GM12878 (cell line): ENCODE data around the gene TEX2. TPM values are rescaled to one million over a fixed set of nuclear protein-coding genes. Genes with fewer than 3 reads are reported as not detected.

Experiments used
- ATAC-seq: fragments of 200-7000 bp; cut with Tn5 transposase; 3 replicates; pipeline ENCODE4 v1.9.1; 2020; ENCODE audit warnings: mild to moderate bottlenecking, moderate library complexity
- BruUV-seq: library from RNA; stranded (reverse); fragments of 400-500 nt; replicated peaks from 2 replicates; lab custom pipeline; 2021; lab: Mats Ljungman, UMichigan
- CTCF ChIA-PET: fragments of 300-600 bp; sonication (Branson Sonifier 250); formaldehyde crosslinking; extraction: SDS; loops from one replicate; lab custom pipeline; 2021; ENCODE audit warnings: inconsistent platforms; lab: Yijun Ruan, JAX
- POLR2A ChIA-PET: fragments of 350-600 bp; formaldehyde crosslinking; extraction: SDS; loops from one replicate; lab custom pipeline; 2021; ENCODE audit warnings: inconsistent platforms; lab: Charles Lee
- RAD21 ChIA-PET: fragments of 300-600 bp; sonication (Branson Sonifier 250); formaldehyde crosslinking; loops from one replicate; lab custom pipeline; 2023; ENCODE audit warnings: antibody characterized with exemption; ENCODE audit not compliant: unreplicated experiment; lab: Charles Lee
- SMC1A ChIA-PET: fragments of 300-600 bp; sonication (Branson Sonifier 250); formaldehyde crosslinking; loops from one replicate; lab custom pipeline; 2023; ENCODE audit not compliant: unreplicated experiment, uncharacterized antibody; lab: Charles Lee
- DNase-seq: peaks from one replicate; pipeline ENCODE4 v3.0.0-alpha.2; 2011; ENCODE audit warnings: low read depth, low spot score
- FAIRE-seq: peaks from 3 replicates; lab custom pipeline; 2011; peaks lifted over from hg19 to GRCh38; lab: Jason Lieb, UNC
- H2AFZ ChIP-seq: 2 replicates; pipeline ENCODE4 v1.6.0; 2011; ENCODE audit warnings: low read depth, low read length, control low read depth; ENCODE audit not compliant: control insufficient read depth
- H3K27ac ChIP-seq: 2 replicates; pipeline ENCODE4 v1.5.1; 2011; ENCODE audit warnings: control low read depth; ENCODE audit not compliant: control insufficient read depth, insufficient read depth
- H3K27me3 ChIP-seq, 2 experiments: replicated peaks in 1 of 2; 2 replicates each; pipeline versions ENCODE4 v1.6.0 to v1.6.1; 2011; ENCODE audit warnings: low read length in 1 of 2; ENCODE audit not compliant: control insufficient read depth in 2 of 2, insufficient read depth in 2 of 2
- H3K36me3 ChIP-seq, 2 experiments: 2 replicates each; pipeline ENCODE4 v1.5.1; 2011; ENCODE audit warnings: low read length in 1 of 2; ENCODE audit not compliant: control insufficient read depth in 2 of 2, insufficient read depth in 2 of 2
- H3K4me1 ChIP-seq: 2 replicates; pipeline ENCODE4 v1.6.1; 2011; ENCODE audit warnings: mild to moderate bottlenecking, low read length, moderate library complexity, mixed read lengths; ENCODE audit not compliant: control insufficient read depth, insufficient read depth
- H3K4me2 ChIP-seq: 2 replicates; pipeline ENCODE4 v1.6.0; 2011; ENCODE audit warnings: control low read depth; ENCODE audit not compliant: control insufficient read depth, insufficient read depth
- H3K4me3 ChIP-seq: fragments of 200-600 bp; sonication (generic); 2 replicates; pipeline ENCODE4 v1.5.1; 2016
- H3K79me2 ChIP-seq: 2 replicates; pipeline ENCODE4 v1.6.0; 2011; ENCODE audit warnings: low read length; ENCODE audit not compliant: control insufficient read depth, insufficient read depth
- H3K9ac ChIP-seq: 2 replicates; pipeline ENCODE4 v1.8.0; 2011; ENCODE audit warnings: low read length, control low read depth, mixed read lengths; ENCODE audit not compliant: control insufficient read depth, insufficient read depth
- H3K9me3 ChIP-seq: replicated peaks from 3 replicates; pipeline ENCODE4 v1.5.1; 2011; ENCODE audit warnings: mild to moderate bottlenecking, low read length; ENCODE audit not compliant: control insufficient read depth, insufficient read depth
- H4K20me1 ChIP-seq: 2 replicates; pipeline ENCODE4 v1.6.0; 2011; ENCODE audit not compliant: control insufficient read depth, insufficient read depth
- BCL3 ChIP-seq: IDR thresholded peaks from 2 replicates; pipeline ENCODE4 v1.6.1; 2011; ENCODE audit warnings: borderline replicate concordance, low read depth, mild to moderate bottlenecking, moderate library complexity, low read length; ENCODE audit not compliant: insufficient read depth, poor library complexity, severe bottlenecking
- EGR1 ChIP-seq, 2 experiments: IDR thresholded peaks; 1 replicate in 1 of 2; 2 replicates in 1 of 2; pipeline ENCODE4 v1.6.1; 2011 to 2012; ENCODE audit warnings: low read depth in 2 of 2, low read length in 2 of 2, borderline replicate concordance in 1 of 2, mild to moderate bottlenecking in 1 of 2, moderate library complexity in 1 of 2
- ESRRA ChIP-seq: IDR thresholded peaks from 2 replicates; pipeline ENCODE4 v1.6.1; 2012; ENCODE audit warnings: mild to moderate bottlenecking, low read length, improper control_type of control experiment
- HCFC1 ChIP-seq: fragments of 150-350 bp; IDR thresholded peaks from 2 replicates; pipeline ENCODE4 v1.6.1; 2014; ENCODE audit warnings: low read length
- JUND ChIP-seq: IDR thresholded peaks from 2 replicates; pipeline ENCODE4 v1.6.1; 2012; ENCODE audit warnings: low read depth, mild to moderate bottlenecking, low read length, improper control_type of control experiment, moderate library complexity
- MYB ChIP-seq: fragments of 150-350 bp; IDR thresholded peaks from 2 replicates; pipeline ENCODE4 v1.6.1; 2014; ENCODE audit warnings: mild to moderate bottlenecking, low read depth, low read length, borderline replicate concordance
- NBN ChIP-seq: fragments of 450-650 bp; IDR thresholded peaks from 2 replicates; pipeline ENCODE4 v1.6.1; 2016
- NFIC ChIP-seq: IDR thresholded peaks from 2 replicates; pipeline ENCODE4 v1.6.1; 2012; ENCODE audit warnings: low read depth, mild to moderate bottlenecking, inconsistent platforms, low read length, moderate library complexity
- NFYB ChIP-seq: IDR thresholded peaks from 2 replicates; pipeline ENCODE4 v1.6.1; 2011; ENCODE audit warnings: low read depth, mild to moderate bottlenecking, low read length, improper control_type of control experiment, moderate library complexity; ENCODE audit not compliant: insufficient read depth
- ZNF24 ChIP-seq: fragments of 450-650 bp; IDR thresholded peaks from 2 replicates; pipeline ENCODE4 v1.6.1; 2017; ENCODE audit warnings: antibody characterized with exemption, mild to moderate bottlenecking
- ZSCAN29 ChIP-seq: fragments of 450-650 bp; IDR thresholded peaks from 2 replicates; pipeline ENCODE4 v1.6.1; 2017; ENCODE audit warnings: mild to moderate bottlenecking, moderate library complexity
- WGBS: methylation state at CpG from one replicate; pipeline ENCODE4 v1.1.6; 2016; ENCODE audit warnings: low lambda C conversion rate; ENCODE audit not compliant: insufficient replicate concordance, insufficient coverage; ENCODE audit errors: missing lambda C conversion rate; 5-methylcytosine and 5-hydroxymethylcytosine counted together
- in situ Hi-C: fragments of 300-500 bp; cut with MboI; formaldehyde crosslinking; loops from 9 replicates; pipeline ENCODE4 v1.14.3; 2018; ENCODE audit warnings: mixed read lengths
- intact Hi-C: fragments of 100-400 bp; cut with micrococcal nuclease; formaldehyde crosslinking; loops from one replicate; pipeline ENCODE4 v1.14.2; 2022; ENCODE audit not compliant: unreplicated experiment
- polyA plus RNA-seq, 11 experiments: library from polyadenylated mRNA; depleted of rRNA in 4 of 11; unstranded in 6 of 11; stranded (reverse) in 5 of 11; fragments of >200 nt; fragmentation: Nextera tagmentation in 4 of 11; fragmentation: Illumina TruSeq in 1 of 11; extraction: Ambion mirVana in 4 of 11; extraction: Trizol in 1 of 11; gene quantifications; 1 replicate in 1 of 11; 2 replicates in 10 of 11; pipeline versions ENCODE4 v1.2.1 to v1.2.3, GENCODE V29; 2011 to 2016; ENCODE audit warnings: inconsistent platforms in 2 of 11, missing spikeins in 2 of 11, low read depth in 1 of 11
- total RNA-seq, 4 experiments: library from RNA; depleted of rRNA in 3 of 4; stranded (reverse); fragments of >200 nt in 3 of 4; fragmentation: Illumina TruSeq in 1 of 4; extraction: Trizol in 1 of 4; gene quantifications; 2 replicates each; pipeline versions ENCODE4 v1.2.1 to v1.2.3, GENCODE V29; 2013 to 2021

Gene TEX2
- total and polyA plus RNA-seq, 10 of the 15 experiments (the other 5 are each of a cell fraction or from before 2014, with no cell fraction given) = 3.8 to 19.9 (median 15.8) TPM

- peak overlapping the region; percentile 46; the same call in 1 of the 2 replicates for H3K4me2 ChIP-seq
- 3% methylated on average over 29 of the region's 31 CpGs for WGBS
- H3K27ac ChIP-seq = peak overlapping the region; percentile 77
- DNase-seq (no peak), FAIRE-seq (no peak), ATAC-seq (no peak)
- peak overlapping the region; percentile 71 for H3K9ac ChIP-seq
- H3K79me2 ChIP-seq = peaks cover 48% of the 10 kb centered on the region
- in situ Hi-C loops (no loop called here), intact Hi-C loops (no loop called here)
- no peak for TF ChIP-seq NFYB
- TF ChIP-seq EGR1 (IDR thresholded peaks at IDR 0.05; ENCODE audit: borderline replicate concordance in 1 of 2, low read depth in 2 of 2, low read length in 2 of 2) = 0 out of 3 replicates have a peak, but pooled peaks of 1 of the 2 experiments have one; percentile 15
- POLR2A ChIA-PET = interaction anchor here (0.5 to 6.6 kb wide), 15 partner anchors 9 to 531 kb away, joined by 3 to 86 read pairs (median 5); partner anchors contain the start of gene ICAM2
- no peaks in the 10 kb centered on the region; the same call in 1 of the 3 replicates for H3K9me3 ChIP-seq
- H3K4me1 ChIP-seq = peaks cover 32% of the 10 kb centered on the region
- BruUV-seq = no TSS peak
- H2AFZ ChIP-seq = peak overlapping the region; percentile 52
- SMC1A ChIA-PET = interaction anchor here (0.7 to 11.2 kb wide), 8 partner anchors 7 to 286 kb away, joined by 3 to 570 read pairs (median 33); partner anchors contain the start of gene ICAM2
- H3K4me3 ChIP-seq = peak overlapping the region; percentile 93
- no peaks in the 10 kb centered on the region for H3K36me3 ChIP-seq
- CTCF ChIA-PET = interaction anchor here (0.6 to 8.2 kb wide), 10 partner anchors 9 to 214 kb away, joined by 3 to 206 read pairs (median 6); partner anchors contain the start of genes CSHL1 and GH1
- RAD21 ChIA-PET = interaction anchor here (0.8 to 14.4 kb wide), 9 partner anchors 16 to 211 kb away, joined by 3 to 507 read pairs (median 12); partner anchors contain the start of genes CD79B, GH1 and ICAM2
- H4K20me1 ChIP-seq = no peaks in the 10 kb centered on the region
- H3K27me3 ChIP-seq = no peaks in the 10 kb centered on the region
Measured at GRCh38 chr17:64129515-64129764, 133.6 kb downstream of the TEX2 start.

DNA sequence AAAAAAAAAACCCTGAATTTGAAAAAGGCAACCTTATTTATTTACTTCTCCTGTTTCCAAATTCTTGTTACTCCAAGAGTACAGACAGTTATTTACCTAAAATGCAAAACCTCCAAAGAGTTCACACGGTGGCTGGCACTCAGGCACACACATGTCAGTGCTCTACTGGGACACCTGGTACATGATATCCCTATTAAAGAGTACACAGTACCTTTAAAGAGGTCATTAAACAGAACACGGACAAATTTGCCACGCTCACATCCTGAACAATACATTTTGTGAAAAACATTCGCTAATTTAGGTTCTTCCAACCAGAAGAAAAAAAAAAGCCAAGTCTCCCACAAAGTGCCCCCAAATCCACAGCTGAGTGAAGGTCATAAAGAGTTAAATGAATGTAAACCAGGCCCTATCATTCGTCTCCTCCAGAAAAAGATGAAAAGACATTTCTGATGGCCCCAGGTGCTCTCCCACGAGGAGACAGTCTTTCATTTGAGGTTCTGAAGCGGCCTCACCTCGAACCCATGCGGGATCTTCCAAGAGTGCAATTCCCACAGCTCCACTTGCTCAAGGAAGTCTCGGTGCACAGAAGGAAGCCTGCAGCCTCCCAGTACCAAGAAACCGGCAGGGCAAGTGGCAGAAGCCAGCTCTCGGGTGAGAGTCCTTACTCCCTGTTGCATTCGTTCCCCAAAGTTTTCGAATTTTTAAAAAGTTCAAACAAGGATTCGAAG lies 134.1 kb downstream of the TEX2 start:
- no peaks in the 10 kb centered on the region for H4K20me1 ChIP-seq
- H3K27ac ChIP-seq = peak overlapping the region; percentile 77
- FAIRE-seq (no peak), ATAC-seq (no peak), DNase-seq (no peak)
- H3K4me2 ChIP-seq = peak overlapping the region; percentile 46
- H3K27me3 ChIP-seq = no peaks in the 10 kb centered on the region
- in situ Hi-C loops = no loop called here
- ChIA-PET CTCF (interaction anchor here (0.6 to 8.2 kb wide), 10 partner anchors 8 to 214 kb away, joined by 3 to 206 read pairs (median 6); partner anchors contain the start of genes CSHL1 and GH1), SMC1A (interaction anchor here (0.7 to 11.2 kb wide), 10 partner anchors 6 to 285 kb away, joined by 3 to 570 read pairs (median 5); partner anchors contain the start of gene ICAM2), RAD21 (interaction anchor here (0.8 to 14.4 kb wide), 10 partner anchors 17 to 210 kb away, joined by 3 to 507 read pairs (median 8); partner anchors contain the start of genes CD79B, GH1 and ICAM2), POLR2A (interaction anchor here (0.5 to 6.6 kb wide), 16 partner anchors 9 to 531 kb away, joined by 3 to 86 read pairs (median 5); partner anchors contain the start of gene ICAM2)
- no peaks in the 10 kb centered on the region; the same call in 1 of the 3 replicates for H3K9me3 ChIP-seq
- 22% methylated on average over 15 of the region's 15 CpGs for WGBS
- peaks cover 32% of the 10 kb centered on the region for H3K4me1 ChIP-seq
- TF ChIP-seq NFIC = no peak
- TF ChIP-seq ZSCAN29 = no peak
- no peak for TF ChIP-seq ZNF24
- TF ChIP-seq ESRRA = no peak
- TF ChIP-seq JUND = no peak
- TF ChIP-seq MYB = no peak
- no peak for TF ChIP-seq NBN
- TF ChIP-seq EGR1 (IDR thresholded peaks at IDR 0.05; ENCODE audit: borderline replicate concordance in 1 of 2, low read depth in 2 of 2, low read length in 2 of 2) = no peak
- no peak for TF ChIP-seq BCL3
- TF ChIP-seq HCFC1 = no peak
- no peak overlapping the region for H2AFZ ChIP-seq
- peak overlapping the region; percentile 71 for H3K9ac ChIP-seq
- H3K79me2 ChIP-seq = peaks cover 52% of the 10 kb centered on the region
- peak overlapping the region; percentile 93 for H3K4me3 ChIP-seq
- no peaks in the 10 kb centered on the region for H3K36me3 ChIP-seq
- BruUV-seq = no TSS peak
- intact Hi-C loops = no loop called here
